PC-3 (cell line): ENCODE measurements around the gene CKS2. TPM values are rescaled to one million over a fixed set of nuclear protein-coding genes. Genes with fewer than 3 reads are reported as not detected.

Source experiments
- ATAC-seq: fragments of 200-7000 bp; cut with Tn5 transposase; 2 replicates; pipeline ENCODE4 v1.9.1; 2020; ENCODE audit warnings: mild to moderate bottlenecking, moderate library complexity
- BruUV-seq: library from RNA; stranded (reverse); fragments of 400-500 nt; replicated peaks from 2 replicates; lab custom pipeline; 2021; lab: Mats Ljungman, UMichigan
- CTCF ChIA-PET: fragments of 300-600 bp; sonication (Branson Sonifier 250); formaldehyde crosslinking; loops from one replicate; lab custom pipeline; 2022; ENCODE audit warnings: antibody characterized with exemption; lab: Charles Lee
- POLR2A ChIA-PET: fragments of 300-600 bp; sonication (Branson Sonifier 250); formaldehyde crosslinking; loops from one replicate; lab custom pipeline; 2022; ENCODE audit warnings: antibody characterized with exemption; ENCODE audit not compliant: unreplicated experiment; lab: Charles Lee
- DNase-seq: peaks from one replicate; pipeline ENCODE4 v3.0.0-alpha.2; 2015
- H2AFZ ChIP-seq: fragments of 300-600 bp; sonication (generic); 2 replicates; pipeline ENCODE4 v1.6.0; 2016; ENCODE audit warnings: antibody characterized with exemption, low read length
- H3F3A ChIP-seq: fragments of 300-600 bp; sonication (generic); one replicate; pipeline ENCODE4 v1.6.0; 2017; ENCODE audit warnings: antibody characterized with exemption, low read length, control low read depth, mild to moderate bottlenecking; ENCODE audit not compliant: unreplicated experiment
- H3K27ac ChIP-seq: fragments of 300-600 bp; sonication (generic); 2 replicates; pipeline ENCODE4 v1.5.1; 2016; ENCODE audit warnings: mild to moderate bottlenecking, low read length
- H3K27me3 ChIP-seq: fragments of 300-600 bp; sonication (generic); 2 replicates; pipeline ENCODE4 v1.6.1; 2016; ENCODE audit warnings: low read length, mixed read lengths
- H3K36me3 ChIP-seq: fragments of 300-600 bp; sonication (generic); 2 replicates; pipeline ENCODE4 v1.6.1; 2016; ENCODE audit warnings: low read depth, mixed run types, low read length, mixed read lengths
- H3K4me1 ChIP-seq: fragments of 300-600 bp; sonication (generic); 2 replicates; pipeline ENCODE4 v1.5.1; 2016; ENCODE audit warnings: low read length; ENCODE audit not compliant: insufficient read depth
- H3K4me2 ChIP-seq: fragments of 300-600 bp; sonication (generic); 2 replicates; pipeline ENCODE4 v1.6.0; 2016; ENCODE audit warnings: low read length
- H3K4me3 ChIP-seq: fragments of 300-600 bp; sonication (generic); 2 replicates; pipeline ENCODE4 v1.5.1; 2016; ENCODE audit warnings: mild to moderate bottlenecking, low read length, mixed read lengths
- H3K79me2 ChIP-seq: fragments of 300-600 bp; sonication (generic); 2 replicates; pipeline ENCODE4 v1.6.1; 2017; ENCODE audit warnings: low read length, mixed read lengths
- H3K9ac ChIP-seq: fragments of 300-600 bp; sonication (generic); 2 replicates; pipeline ENCODE4 v1.6.0; 2016; ENCODE audit warnings: mild to moderate bottlenecking, low read length
- H3K9me2 ChIP-seq: fragments of 300-600 bp; sonication (generic); replicated peaks from 2 replicates; pipeline ENCODE4 v1.6.1; 2016; ENCODE audit warnings: mixed run types, low read length, mixed read lengths
- H3K9me3 ChIP-seq: fragments of 300-600 bp; sonication (generic); 2 replicates; pipeline ENCODE4 v1.6.1; 2016; ENCODE audit warnings: low read length, mixed read lengths
- H4K20me1 ChIP-seq: fragments of 300-600 bp; sonication (generic); 2 replicates; pipeline ENCODE4 v1.6.1; 2016; ENCODE audit warnings: low read length, mixed read lengths
- EZH2 ChIP-seq: fragments of 300-600 bp; sonication (generic); IDR thresholded peaks from one replicate; pipeline ENCODE4 v1.6.1; 2017; ENCODE audit warnings: antibody characterized with exemption, mild to moderate bottlenecking, low read length; ENCODE audit not compliant: unreplicated experiment
- EZH2phosphoT487 ChIP-seq: fragments of 300-600 bp; sonication (generic); IDR thresholded peaks from 2 replicates; pipeline ENCODE4 v1.6.1; 2018; ENCODE audit warnings: mild to moderate bottlenecking, antibody characterized with exemption, low read length, borderline replicate concordance
- intact Hi-C: fragments of 100-400 bp; cut with micrococcal nuclease; formaldehyde crosslinking; loops from 2 replicates; pipeline ENCODE4 v1.9.0; 2023
- total RNA-seq: library from RNA; depleted of rRNA; stranded (reverse); fragments of >200 nt; gene quantifications from 2 replicates; pipeline ENCODE4 v1.2.3, GENCODE V29; 2014
- TF ChIP-seq, protein P1 (sequence below): fragments of 300-600 bp; sonication (generic); conservative IDR thresholded peaks from 2 replicates; pipeline ENCODE4 v1.5.1; 2017; ENCODE audit warnings: antibody characterized with exemption, low read depth, mild to moderate bottlenecking, low read length

CKS2 gene
- total RNA-seq, 1 experiment from 2014 or later: 147 TPM

DNA sequence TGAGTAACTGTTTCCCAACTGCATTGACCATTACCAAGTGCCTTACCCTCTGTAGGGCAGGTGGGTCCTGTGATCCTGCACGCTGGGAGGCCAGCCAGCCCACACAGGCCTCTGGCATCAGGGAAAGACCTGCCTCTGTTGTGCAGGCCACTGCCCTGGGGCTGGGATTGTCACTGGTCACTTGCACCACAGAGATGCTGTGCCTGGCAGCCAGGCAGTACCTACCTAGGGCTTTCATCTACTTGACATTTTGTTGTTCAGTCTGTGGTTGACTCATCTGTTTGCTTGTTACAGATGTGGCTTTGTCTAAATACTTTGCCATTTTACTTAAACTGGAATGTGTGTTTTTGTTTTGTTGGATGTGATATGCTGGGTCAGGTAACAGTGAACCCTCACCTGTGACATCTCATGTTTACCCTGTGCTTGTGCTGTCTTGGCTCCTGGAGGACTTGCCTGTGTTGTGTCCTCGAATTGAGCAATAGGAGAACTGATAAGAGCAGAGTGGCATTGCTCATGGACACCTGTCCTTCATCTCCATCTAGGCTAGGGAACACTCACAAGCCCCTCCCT lies 40.1 kb downstream of the CKS2 start:
- H3K9me3 ChIP-seq: no peaks in the 10 kb centered on the region
- no peak overlapping the region for H3K4me3 ChIP-seq
- no peak for ATAC-seq
- no peak overlapping the region for H3K27ac ChIP-seq
- H4K20me1 ChIP-seq: no peaks in the 10 kb centered on the region
- H2AFZ ChIP-seq: no peak overlapping the region
- CTCF ChIA-PET: no interaction called here
- no peaks in the 10 kb centered on the region for H3F3A ChIP-seq
- intact Hi-C loops: no loop called here
- TF ChIP-seq EZH2phosphoT487 (no peak), EZH2 (no peak)
- TF ChIP-seq, protein P1, sequence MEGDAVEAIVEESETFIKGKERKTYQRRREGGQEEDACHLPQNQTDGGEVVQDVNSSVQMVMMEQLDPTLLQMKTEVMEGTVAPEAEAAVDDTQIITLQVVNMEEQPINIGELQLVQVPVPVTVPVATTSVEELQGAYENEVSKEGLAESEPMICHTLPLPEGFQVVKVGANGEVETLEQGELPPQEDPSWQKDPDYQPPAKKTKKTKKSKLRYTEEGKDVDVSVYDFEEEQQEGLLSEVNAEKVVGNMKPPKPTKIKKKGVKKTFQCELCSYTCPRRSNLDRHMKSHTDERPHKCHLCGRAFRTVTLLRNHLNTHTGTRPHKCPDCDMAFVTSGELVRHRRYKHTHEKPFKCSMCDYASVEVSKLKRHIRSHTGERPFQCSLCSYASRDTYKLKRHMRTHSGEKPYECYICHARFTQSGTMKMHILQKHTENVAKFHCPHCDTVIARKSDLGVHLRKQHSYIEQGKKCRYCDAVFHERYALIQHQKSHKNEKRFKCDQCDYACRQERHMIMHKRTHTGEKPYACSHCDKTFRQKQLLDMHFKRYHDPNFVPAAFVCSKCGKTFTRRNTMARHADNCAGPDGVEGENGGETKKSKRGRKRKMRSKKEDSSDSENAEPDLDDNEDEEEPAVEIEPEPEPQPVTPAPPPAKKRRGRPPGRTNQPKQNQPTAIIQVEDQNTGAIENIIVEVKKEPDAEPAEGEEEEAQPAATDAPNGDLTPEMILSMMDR: no peak
- no peaks in the 10 kb centered on the region for H3K36me3 ChIP-seq
- POLR2A ChIA-PET: no interaction called here
- H3K9ac ChIP-seq: no peak overlapping the region
- H3K79me2 ChIP-seq: no peaks in the 10 kb centered on the region
- no TSS peak for BruUV-seq
- H3K27me3 ChIP-seq: no peaks in the 10 kb centered on the region
- DNase-seq: no peak
- H3K9me2 ChIP-seq: no peaks in the 10 kb centered on the region
- no peaks in the 10 kb centered on the region for H3K4me1 ChIP-seq
- no peak overlapping the region for H3K4me2 ChIP-seq

DNA sequence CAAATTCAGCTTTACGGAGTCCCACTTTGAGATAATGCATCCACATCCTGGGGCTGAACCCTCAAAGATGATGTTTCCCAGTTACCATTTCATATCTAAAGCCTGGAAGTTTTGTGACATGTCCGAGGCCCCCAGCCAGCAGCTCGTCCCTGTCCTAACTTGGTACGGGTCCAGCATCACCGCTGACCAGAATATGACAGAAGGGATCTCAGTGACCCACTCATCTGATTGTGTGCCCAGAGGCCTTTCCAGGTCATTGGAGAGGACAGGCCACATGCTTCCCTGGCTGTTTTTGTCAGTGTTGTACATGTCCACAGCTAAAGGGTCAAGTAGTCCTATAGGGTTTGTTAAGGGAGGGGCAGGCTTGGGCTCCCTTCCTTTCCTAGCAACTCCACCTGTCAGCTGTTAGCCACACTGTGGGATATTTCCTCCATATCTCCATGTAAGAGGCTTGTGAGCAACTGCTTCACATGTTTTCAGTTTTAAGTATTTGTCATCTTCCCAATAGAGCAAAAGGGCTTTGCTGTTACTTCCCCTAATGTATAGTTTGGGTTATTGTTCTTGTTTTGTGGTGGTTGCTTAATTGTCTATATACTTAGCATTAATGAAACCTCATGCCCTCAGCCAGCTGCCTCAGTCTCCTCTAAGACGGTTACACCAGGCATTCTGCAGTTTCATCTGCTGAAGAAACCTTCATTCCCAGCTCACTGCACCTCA lies 40.7 kb downstream of the CKS2 start:
- Histone ChIP-seq H3K36me3 (no peaks in the 10 kb centered on the region), H3K9ac (no peak overlapping the region), H3K4me2 (no peak overlapping the region), H3K27me3 (no peaks in the 10 kb centered on the region), H3K9me3 (no peaks in the 10 kb centered on the region), H2AFZ (no peak overlapping the region), H3F3A (no peaks in the 10 kb centered on the region), H3K4me1 (no peaks in the 10 kb centered on the region), H3K79me2 (no peaks in the 10 kb centered on the region), H4K20me1 (no peaks in the 10 kb centered on the region), H3K9me2 (no peaks in the 10 kb centered on the region), H3K4me3 (no peak overlapping the region), H3K27ac (no peak overlapping the region)
- intact Hi-C loops: no loop called here
- ChIA-PET CTCF (no interaction called here), POLR2A (no interaction called here)
- DNase-seq (no peak), ATAC-seq (no peak)
- TF ChIP-seq, protein P1: no peak
- TF ChIP-seq EZH2 (no peak), EZH2phosphoT487 (no peak)
- no TSS peak for BruUV-seq

DNA sequence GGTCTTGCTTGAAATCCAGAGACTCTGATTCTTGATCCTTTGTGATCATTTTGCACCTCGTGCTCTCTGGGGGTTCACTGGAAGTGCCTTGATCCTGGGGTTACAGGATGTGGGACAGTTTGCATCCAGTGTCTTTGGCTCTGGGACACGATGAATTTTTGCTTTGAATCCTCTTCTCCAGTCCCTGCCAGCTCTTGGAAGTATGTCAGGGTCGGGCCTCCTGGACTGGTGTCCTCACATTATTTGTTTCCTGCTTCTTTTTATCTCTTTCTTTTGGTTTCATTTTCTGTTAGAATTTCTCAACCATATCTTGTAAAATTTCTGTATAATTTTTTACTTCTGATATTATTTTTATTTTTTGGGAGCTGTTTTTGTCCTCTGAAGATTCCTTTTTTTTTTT lies 41.5 kb downstream of the CKS2 start:
- intact Hi-C loops: no loop called here
- H3K4me3 ChIP-seq: no peak overlapping the region
- CTCF ChIA-PET: no interaction called here
- H3K4me2 ChIP-seq: no peak overlapping the region
- H3K27me3 ChIP-seq: no peaks in the 10 kb centered on the region
- H3K9ac ChIP-seq: no peak overlapping the region
- no peak overlapping the region for H2AFZ ChIP-seq
- DNase-seq: no peak
- no peaks in the 10 kb centered on the region for H3K4me1 ChIP-seq
- POLR2A ChIA-PET: no interaction called here
- no peaks in the 10 kb centered on the region for H3K36me3 ChIP-seq
- H3F3A ChIP-seq: no peaks in the 10 kb centered on the region
- H3K9me2 ChIP-seq: no peaks in the 10 kb centered on the region
- TF ChIP-seq EZH2 (no peak), EZH2phosphoT487 (no peak)
- TF ChIP-seq, protein P1: no peak
- BruUV-seq: no TSS peak
- no peak overlapping the region for H3K27ac ChIP-seq
- no peaks in the 10 kb centered on the region for H4K20me1 ChIP-seq
- no peak for ATAC-seq
- H3K9me3 ChIP-seq: no peaks in the 10 kb centered on the region
- H3K79me2 ChIP-seq: no peaks in the 10 kb centered on the region
